Panc1 (cell line): Measurements from ENCODE around the gene DACH2. TPM values are rescaled to one million over a fixed set of nuclear protein-coding genes. Genes with fewer than 3 reads are reported as not detected.

ENCODE experiments used
- ATAC-seq: fragments of 200-7000 bp; cut with Tn5 transposase; 2 replicates; pipeline ENCODE4 v1.9.1; 2020; ENCODE audit warnings: mild to moderate bottlenecking, moderate library complexity
- BruUV-seq: library from RNA; stranded (reverse); fragments of 400-500 nt; replicated peaks from 2 replicates; lab custom pipeline; 2021; lab: Mats Ljungman, UMichigan
- CTCF ChIA-PET: fragments of 300-600 bp; sonication (Branson Sonifier 250); formaldehyde crosslinking; loops from one replicate; lab custom pipeline; 2022; ENCODE audit warnings: antibody characterized with exemption; lab: Charles Lee
- POLR2A ChIA-PET: fragments of 300-600 bp; sonication (Branson Sonifier 250); formaldehyde crosslinking; loops from one replicate; lab custom pipeline; 2022; ENCODE audit warnings: antibody characterized with exemption; lab: Charles Lee
- DNase-seq: peaks from one replicate; pipeline ENCODE4 v3.0.0-alpha.2; 2010; ENCODE audit warnings: low read depth, low spot score
- H3K27ac ChIP-seq: 2 replicates; pipeline ENCODE4 v1.5.1; 2011; ENCODE audit warnings: mild to moderate bottlenecking, low read length, inconsistent platforms
- H3K27me3 ChIP-seq: fragments of 200-500 bp; sonication (Bioruptor generic); 2 replicates; pipeline ENCODE4 v1.6.0; 2014; ENCODE audit warnings: low read length, inconsistent platforms; ENCODE audit not compliant: control insufficient read depth, insufficient read depth
- H3K36me3 ChIP-seq: fragments of 200-500 bp; sonication (Bioruptor generic); 2 replicates; pipeline ENCODE4 v1.5.1; 2014; ENCODE audit warnings: inconsistent platforms, mild to moderate bottlenecking, low read length, moderate library complexity; ENCODE audit not compliant: control insufficient read depth, insufficient read depth
- H3K4me1 ChIP-seq: 2 replicates; pipeline ENCODE4 v1.5.1; 2011; ENCODE audit warnings: inconsistent platforms, mild to moderate bottlenecking, low read length, moderate library complexity; ENCODE audit not compliant: control insufficient read depth, insufficient read depth
- H3K4me3 ChIP-seq, 2 experiments: 2 replicates each; pipeline ENCODE4 v1.5.1; 2011 to 2012; ENCODE audit warnings: low read depth in 2 of 2, low read length in 2 of 2, mild to moderate bottlenecking in 2 of 2, inconsistent platforms in 1 of 2, moderate library complexity in 1 of 2
- H3K9me3 ChIP-seq: fragments of 200-500 bp; sonication (Bioruptor generic); 2 replicates; pipeline ENCODE4 v1.5.1; 2014; ENCODE audit warnings: low read depth, mild to moderate bottlenecking, inconsistent platforms, low read length, moderate library complexity; ENCODE audit not compliant: control insufficient read depth, insufficient read depth
- CTCF ChIP-seq: fragments of 450-650 bp; IDR thresholded peaks from 2 replicates; pipeline ENCODE4 v1.5.1; 2017; ENCODE audit warnings: mild to moderate bottlenecking
- POLR2AphosphoS5 ChIP-seq: IDR thresholded peaks from 2 replicates; pipeline ENCODE4 v1.6.1; 2012; ENCODE audit warnings: mild to moderate bottlenecking, low read depth, low read length, moderate library complexity
- REST ChIP-seq, 2 experiments: IDR thresholded peaks; 2 replicates each; pipeline ENCODE4 v1.6.1; 2011 to 2012; ENCODE audit warnings: low read depth in 2 of 2, control low read depth in 1 of 2, low read length in 1 of 2, mild to moderate bottlenecking in 1 of 2, moderate library complexity in 1 of 2; ENCODE audit not compliant: insufficient read depth in 1 of 2
- SIN3A ChIP-seq: IDR thresholded peaks from 2 replicates; pipeline ENCODE4 v1.6.1; 2012; ENCODE audit warnings: low read depth, mild to moderate bottlenecking, low read length, moderate library complexity, borderline replicate concordance; ENCODE audit not compliant: insufficient read depth
- TCF7L2 ChIP-seq: IDR thresholded peaks from 2 replicates; pipeline ENCODE4 v1.6.1; 2011; ENCODE audit warnings: mild to moderate bottlenecking, low read depth, low read length, inconsistent platforms
- in situ Hi-C: cut with HindIII; loops from 2 replicates; pipeline ENCODE4 v1.10.0; 2016; ENCODE audit warnings: low sequenced_read_pairs, low pct_unique_long_range_greater_than_20kb
- intact Hi-C: fragments of 100-400 bp; cut with micrococcal nuclease; formaldehyde crosslinking; loops from one replicate; pipeline ENCODE4 v1.10.0; 2022; ENCODE audit not compliant: unreplicated experiment
- total RNA-seq: library from RNA; stranded (reverse); gene quantifications from one replicate; pipeline ENCODE4 v1.2.1, GENCODE V29; 2021; ENCODE audit not compliant: unreplicated experiment

The DACH2 gene
- total RNA-seq, 1 experiment from 2014 or later, result 0.18 TPM

- Histone ChIP-seq H3K27ac (no peak overlapping the region), H3K4me3 (no peak overlapping the region), H3K36me3 (no peaks in the 10 kb centered on the region), H3K4me1 (no peaks in the 10 kb centered on the region), H3K27me3 (no peaks in the 10 kb centered on the region), H3K9me3 (no peaks in the 10 kb centered on the region)
- ATAC-seq (no peak), DNase-seq (no peak)
- intact Hi-C loops, result no loop called here
- POLR2A ChIA-PET, result no interaction called here
- BruUV-seq, result no TSS peak
- TF ChIP-seq POLR2AphosphoS5 (no peak), REST (IDR thresholded peaks at IDR 0.05; ENCODE audit: insufficient read depth in 1 of 2, low read depth in 2 of 2, low read length in 1 of 2) (no peak), TCF7L2 (no peak), CTCF (no peak), SIN3A (no peak)
- in situ Hi-C loops, result no loop called here
- CTCF ChIA-PET, result no interaction called here
Measured at GRCh38 chrX:86504297-86504696, 356.0 kb downstream of the DACH2 start.

GRCh38 chrX:86507331-86507730, 359.1 kb downstream of the DACH2 start:
- Histone ChIP-seq H3K9me3 (no peaks in the 10 kb centered on the region), H3K27ac (no peak overlapping the region), H3K4me3 (no peak overlapping the region), H3K4me1 (no peaks in the 10 kb centered on the region), H3K27me3 (no peaks in the 10 kb centered on the region), H3K36me3 (no peaks in the 10 kb centered on the region)
- BruUV-seq, result no TSS peak
- in situ Hi-C loops, result no loop called here
- ChIA-PET CTCF (no interaction called here), POLR2A (no interaction called here)
- ATAC-seq (no peak), DNase-seq (no peak)
- intact Hi-C loops, result no loop called here
- TF ChIP-seq TCF7L2 (no peak), POLR2AphosphoS5 (no peak), REST (IDR thresholded peaks at IDR 0.05; ENCODE audit: insufficient read depth in 1 of 2, low read depth in 2 of 2, low read length in 1 of 2) (no peak), SIN3A (no peak), CTCF (no peak)
